Fibroblast of lung (primary cell): ENCODE data around the gene PPP1R9B. TPM values are rescaled to one million over a fixed set of nuclear protein-coding genes. Genes with fewer than 3 reads are reported as not detected.
A peak's percentile ranks its signal among the peaks of the same experiment; 100 is the strongest.

ENCODE experiments used
- DNase-seq, 2 donors: peaks; one replicate each; pipeline versions ENCODE4 v3.0.0 to v3.0.0-alpha.2; 2010; ENCODE audit warnings: low read depth in 2 of 2
- H2AFZ ChIP-seq: 2 replicates; pipeline ENCODE4 v1.5.1; 2012; ENCODE audit warnings: low read length, control low read depth, inconsistent platforms
- H3K27ac ChIP-seq: 2 replicates; pipeline ENCODE4 v1.5.1; 2011; ENCODE audit warnings: low read length, control low read depth; ENCODE audit not compliant: insufficient read depth
- H3K27me3 ChIP-seq: 2 replicates; pipeline ENCODE4 v1.5.1; 2011; ENCODE audit warnings: mild to moderate bottlenecking, low read length; ENCODE audit not compliant: control insufficient read depth, insufficient read depth
- H3K36me3 ChIP-seq: 2 replicates; pipeline ENCODE4 v1.5.1; 2011; ENCODE audit warnings: low read length; ENCODE audit not compliant: control insufficient read depth, insufficient read depth
- H3K4me1 ChIP-seq: 2 replicates; pipeline ENCODE4 v1.5.1; 2011; ENCODE audit warnings: low read length; ENCODE audit not compliant: control insufficient read depth, insufficient read depth; ENCODE audit errors: extremely low read depth
- H3K4me2 ChIP-seq: 2 replicates; pipeline ENCODE4 v1.5.1; 2011; ENCODE audit warnings: low read length, control low read depth; ENCODE audit not compliant: insufficient read depth; ENCODE audit errors: extremely low read depth
- H3K4me3 ChIP-seq, 4 experiments: fragments of 200-600 bp in 1 of 4; sonication (generic) in 1 of 4; replicated peaks in 1 of 4; 2 replicates each; pipeline ENCODE4 v1.5.1; 2011 to 2016; ENCODE audit warnings: low read length in 4 of 4, low read depth in 3 of 4, mild to moderate bottlenecking in 3 of 4, control low read depth in 2 of 4, inconsistent platforms in 1 of 4, mixed read lengths in 1 of 4; ENCODE audit not compliant: insufficient read depth in 1 of 4; ENCODE audit errors: control extremely low read depth in 1 of 4
- H3K79me2 ChIP-seq: 2 replicates; pipeline ENCODE4 v1.5.1; 2012; ENCODE audit warnings: mild to moderate bottlenecking, low read length, inconsistent platforms; ENCODE audit not compliant: control insufficient read depth, insufficient read depth
- H3K9ac ChIP-seq: 2 replicates; pipeline ENCODE4 v1.5.1; 2011; ENCODE audit warnings: mild to moderate bottlenecking, low read length, control low read depth; ENCODE audit not compliant: insufficient read depth
- H3K9me3 ChIP-seq: 2 replicates; pipeline ENCODE4 v1.5.1; 2012; ENCODE audit warnings: low read depth, low read length; ENCODE audit not compliant: control insufficient read depth, insufficient read depth
- H4K20me1 ChIP-seq: 2 replicates; pipeline ENCODE4 v1.5.1; 2011; ENCODE audit warnings: low read length; ENCODE audit not compliant: control insufficient read depth, insufficient read depth; ENCODE audit errors: extremely low read depth
- CTCF ChIP-seq, 2 donors: IDR thresholded peaks in 1 of 2; conservative IDR thresholded peaks in 1 of 2; 1 replicate in 1 of 2; 2 replicates in 1 of 2; pipeline ENCODE4 v1.5.1; 2011 to 2012; ENCODE audit warnings: low read length in 2 of 2, control low read depth in 1 of 2, inconsistent platforms in 1 of 2, low read depth in 1 of 2, mild to moderate bottlenecking in 1 of 2
- EZH2 ChIP-seq: IDR thresholded peaks from 2 replicates; pipeline ENCODE4 v1.5.1; 2012; ENCODE audit warnings: low read length, control low read depth, mild to moderate bottlenecking; ENCODE audit errors: missing control alignments
- polyA plus RNA-seq, 2 donors: library from polyadenylated mRNA; depleted of rRNA in 1 of 2; stranded (reverse) in 1 of 2; unstranded in 1 of 2; fragments of >200 nt; gene quantifications; 2 replicates each; pipeline ENCODE4 v1.2.1, GENCODE V29; 2011 to 2012; ENCODE audit warnings: missing spikeins in 1 of 2
- total RNA-seq: library from RNA; depleted of rRNA; stranded (reverse); fragments of >200 nt; gene quantifications from 2 replicates; pipeline ENCODE4 v1.2.1, GENCODE V29; 2014

The PPP1R9B gene
- total and polyA plus RNA-seq, 2 donors (not counting 1 experiment from before 2014, with no cell fraction given): 22.1 to 41.5 TPM

DNA sequence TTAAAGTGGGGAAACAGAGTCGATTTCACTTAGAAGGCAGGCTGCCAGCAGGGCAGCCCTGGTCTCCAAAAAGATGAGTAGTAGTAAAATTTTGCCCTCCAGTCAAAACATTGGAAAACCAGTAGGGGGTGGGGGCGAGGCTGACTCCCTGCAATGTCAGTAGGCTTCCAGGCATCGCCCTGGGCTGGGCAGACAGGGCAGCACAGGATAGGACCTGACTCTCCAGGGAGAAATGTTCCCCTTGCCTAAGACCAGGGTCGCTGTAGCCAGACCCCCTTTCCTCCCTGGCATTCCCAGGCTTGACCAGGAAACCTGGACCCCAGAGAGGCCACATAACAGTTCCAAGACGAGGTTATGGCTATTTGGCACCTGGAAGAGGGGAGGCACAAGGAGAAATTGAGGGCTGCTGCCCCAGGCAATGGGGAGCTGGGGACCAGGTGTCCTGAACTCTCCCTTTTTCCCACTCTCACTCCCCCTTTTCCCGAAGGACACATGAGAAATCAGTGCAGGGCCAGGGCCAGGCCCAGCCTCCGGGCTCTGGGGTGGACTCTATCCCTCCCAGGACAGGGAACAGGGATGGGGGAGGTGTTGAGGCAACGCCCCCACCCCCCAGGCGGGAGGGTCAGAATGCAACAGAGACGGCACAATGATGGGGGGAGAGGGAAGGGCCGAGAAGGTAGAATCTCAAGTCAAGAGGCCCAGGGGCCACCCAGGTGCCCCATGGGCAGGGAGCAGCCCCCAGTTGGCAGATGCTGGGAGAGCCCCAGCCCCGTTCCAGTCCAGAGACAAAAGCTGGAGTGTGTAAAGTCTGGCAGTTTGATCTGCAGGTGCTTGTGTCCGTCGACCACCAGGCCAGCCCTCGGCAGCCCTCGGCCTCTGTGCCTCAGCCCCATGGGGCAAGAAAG, 16.0 kb downstream of the PPP1R9B start:
- Histone ChIP-seq H3K9ac (no peak overlapping the region), H3K36me3 (peaks cover 32% of the 10 kb centered on the region), H3K27me3 (no peaks in the 10 kb centered on the region), H3K27ac (no peak overlapping the region), H3K9me3 (no peaks in the 10 kb centered on the region), H2AFZ (no peak overlapping the region), H3K4me3 (no peak overlapping the region), H4K20me1 (no peaks in the 10 kb centered on the region), H3K4me1 (peaks cover 14% of the 10 kb centered on the region), H3K4me2 (no peak overlapping the region), H3K79me2 (no peaks in the 10 kb centered on the region)
- no peak for DNase-seq
- TF ChIP-seq CTCF (conservative IDR thresholded peaks at IDR 0.05 in 1 of 2, IDR thresholded peaks at IDR 0.05 in 1 of 2; ENCODE audit: low read depth in 1 of 2, low read length in 2 of 2): peak in 1 of 2 donors; percentile 4
- no peak for TF ChIP-seq EZH2

- Histone ChIP-seq H3K9ac (no peak overlapping the region), H3K79me2 (no peaks in the 10 kb centered on the region), H2AFZ (no peak overlapping the region), H3K27ac (no peak overlapping the region), H3K27me3 (no peaks in the 10 kb centered on the region), H3K9me3 (no peaks in the 10 kb centered on the region), H4K20me1 (no peaks in the 10 kb centered on the region), H3K4me1 (peaks cover 14% of the 10 kb centered on the region), H3K4me2 (no peak overlapping the region), H3K36me3 (peaks cover 25% of the 10 kb centered on the region), H3K4me3 (no peak overlapping the region)
- DNase-seq: no peak
- TF ChIP-seq CTCF (conservative IDR thresholded peaks at IDR 0.05 in 1 of 2, IDR thresholded peaks at IDR 0.05 in 1 of 2; ENCODE audit: low read depth in 1 of 2, low read length in 2 of 2): no peak
- TF ChIP-seq EZH2: no peak
Measured at GRCh38 chr17:50133769-50134099, 16.7 kb downstream of the PPP1R9B start.

- H3K4me3 ChIP-seq: no peak overlapping the region
- H3K27me3 ChIP-seq: no peaks in the 10 kb centered on the region
- no peaks in the 10 kb centered on the region for H3K9me3 ChIP-seq
- peak overlapping the region; percentile 19 for H3K27ac ChIP-seq
- TF ChIP-seq EZH2: no peak
- no peak for TF ChIP-seq CTCF (conservative IDR thresholded peaks at IDR 0.05 in 1 of 2, IDR thresholded peaks at IDR 0.05 in 1 of 2; ENCODE audit: low read depth in 1 of 2, low read length in 2 of 2)
- H3K79me2 ChIP-seq: no peaks in the 10 kb centered on the region
- no peaks in the 10 kb centered on the region for H4K20me1 ChIP-seq
- DNase-seq: peak; percentile 48 to 72
- H3K4me2 ChIP-seq: peak overlapping the region; percentile 8
- H3K36me3 ChIP-seq: peaks cover 22% of the 10 kb centered on the region
- no peak overlapping the region for H3K9ac ChIP-seq
- H3K4me1 ChIP-seq: peaks cover 14% of the 10 kb centered on the region
- no peak overlapping the region for H2AFZ ChIP-seq
Measured at GRCh38 chr17:50133028-50133768, 17.3 kb downstream of the PPP1R9B start.
